Measurements from ENCODE around the gene PHOX2B.

- TF ChIP-seq SUZ12 (IDR thresholded peaks at IDR 0.05; ENCODE audit: extremely low read depth, insufficient read depth, insufficient read length): no peak
- TF ChIP-seq ZNF274 (IDR thresholded peaks at IDR 0.05; ENCODE audit: low read depth, low read length): no peak
- no peak for TF ChIP-seq YY1 (IDR thresholded peaks at IDR 0.05; ENCODE audit: insufficient read depth, insufficient read length)
Observed at GRCh38 chr4:41718907-41719306, 29.6 kb downstream of the PHOX2B start.
